Keratinocyte (primary cell): ENCODE data around the gene STAG1. TPM values are rescaled to one million over a fixed set of nuclear protein-coding genes. Genes with fewer than 3 reads are reported as not detected.

Experiments
- DNase-seq: peaks from one replicate; pipeline ENCODE4 v3.0.0-alpha.2; 2011; ENCODE audit warnings: low read depth, missing footprints, low spot score
- FAIRE-seq: peaks from 2 replicates; lab custom pipeline; 2011; peaks lifted over from hg19 to GRCh38; lab: Jason Lieb, UNC
- H2AFZ ChIP-seq: 2 replicates; pipeline ENCODE4 v1.6.0; 2012; ENCODE audit warnings: low read length, control low read depth, inconsistent platforms; ENCODE audit not compliant: control insufficient read depth
- H3K27ac ChIP-seq: 2 replicates; pipeline ENCODE4 v1.5.1; 2011; ENCODE audit warnings: low read length; ENCODE audit not compliant: control insufficient read depth, insufficient read depth
- H3K27me3 ChIP-seq: 3 replicates; pipeline ENCODE4 v1.6.0; 2011; ENCODE audit warnings: low read length; ENCODE audit not compliant: control insufficient read depth, insufficient read depth; ENCODE audit errors: extremely low read depth
- H3K36me3 ChIP-seq, 2 experiments: 2 replicates in 1 of 2; 3 replicates in 1 of 2; pipeline ENCODE4 v1.5.1; 2011; ENCODE audit warnings: low read length in 2 of 2, mild to moderate bottlenecking in 1 of 2; ENCODE audit not compliant: control insufficient read depth in 2 of 2, insufficient read depth in 2 of 2; ENCODE audit errors: extremely low read depth in 1 of 2
- H3K4me1 ChIP-seq: 3 replicates; pipeline ENCODE4 v1.5.1; 2011; ENCODE audit warnings: low read length; ENCODE audit not compliant: control insufficient read depth, insufficient read depth; ENCODE audit errors: extremely low read depth
- H3K4me2 ChIP-seq: 3 replicates; pipeline ENCODE4 v1.6.0; 2011; ENCODE audit warnings: low read depth, low read length; ENCODE audit not compliant: control insufficient read depth, insufficient read depth; ENCODE audit errors: extremely low read depth
- H3K4me3 ChIP-seq, 3 experiments: fragments of 200-600 bp in 1 of 3; sonication (generic) in 1 of 3; 2 replicates in 2 of 3; 3 replicates in 1 of 3; pipeline ENCODE4 v1.5.1; 2011 to 2016; ENCODE audit warnings: low read length in 3 of 3, mild to moderate bottlenecking in 3 of 3, control low read depth in 2 of 3, inconsistent platforms in 1 of 3, low read depth in 1 of 3, mixed read lengths in 1 of 3, mixed run types in 1 of 3, moderate library complexity in 1 of 3; ENCODE audit not compliant: control insufficient read depth in 2 of 3, insufficient read depth in 2 of 3; ENCODE audit errors: extremely low read depth in 1 of 3
- H3K79me2 ChIP-seq: 2 replicates; pipeline ENCODE4 v1.6.0; 2012; ENCODE audit warnings: low read length; ENCODE audit not compliant: control insufficient read depth, insufficient read depth
- H3K9ac ChIP-seq: 3 replicates; pipeline ENCODE4 v1.6.0; 2011; ENCODE audit warnings: low read length; ENCODE audit not compliant: control insufficient read depth, insufficient read depth; ENCODE audit errors: extremely low read depth
- H3K9me1 ChIP-seq: 3 replicates; pipeline ENCODE4 v1.6.0; 2011; ENCODE audit warnings: low read length; ENCODE audit not compliant: control insufficient read depth, insufficient read depth; ENCODE audit errors: extremely low read depth
- H3K9me3 ChIP-seq: 2 replicates; pipeline ENCODE4 v1.5.1; 2012; ENCODE audit warnings: low read depth, low read length; ENCODE audit not compliant: control insufficient read depth
- H4K20me1 ChIP-seq: 3 replicates; pipeline ENCODE4 v1.6.0; 2011; ENCODE audit warnings: low read length; ENCODE audit not compliant: control insufficient read depth, insufficient read depth; ENCODE audit errors: extremely low read depth
- EZH2 ChIP-seq: IDR thresholded peaks from one replicate; pipeline ENCODE4 v1.6.1; 2012; ENCODE audit warnings: inconsistent platforms, mild to moderate bottlenecking, low read length, moderate library complexity
- dilution Hi-C: fragments of 300-500 bp; cut with MboI; formaldehyde crosslinking; loops from one replicate; pipeline ENCODE4 v1.7.0; 2020; ENCODE audit warnings: low sequenced_read_pairs; ENCODE audit not compliant: extremely low pct_ligation_motif_present
- polyA plus RNA-seq, 5 experiments: library from polyadenylated mRNA; depleted of rRNA in 3 of 5; stranded (reverse) in 3 of 5; stranded (forward) in 1 of 5; unstranded in 1 of 5; fragments of >200 nt; gene quantifications; 1 replicate in 1 of 5; 2 replicates in 3 of 5; 3 replicates in 1 of 5; pipeline versions ENCODE4 v1.2.1 to v1.2.3, GENCODE V29; 2011 to 2012; ENCODE audit warnings: missing spikeins in 2 of 5, low read depth in 1 of 5, low replicate concordance in 1 of 5
- TF ChIP-seq, protein P1 (sequence below), 3 experiments: IDR thresholded peaks in 1 of 3; conservative IDR thresholded peaks in 1 of 3; optimal IDR thresholded peaks in 1 of 3; 2 replicates in 2 of 3; 3 replicates in 1 of 3; pipeline versions ENCODE3 to v1.5.1; 2011; ENCODE audit warnings: low read length in 3 of 3, mild to moderate bottlenecking in 3 of 3, moderate library complexity in 2 of 3, control low read depth in 1 of 3, inconsistent platforms in 1 of 3; ENCODE audit not compliant: insufficient read depth in 2 of 3; ENCODE audit errors: extremely low read depth in 1 of 3

STAG1 gene
- polyA plus RNA-seq, 1 donor (not counting 4 experiments of a cell fraction or from before 2014, with no cell fraction given) = 11.8 TPM

DNA sequence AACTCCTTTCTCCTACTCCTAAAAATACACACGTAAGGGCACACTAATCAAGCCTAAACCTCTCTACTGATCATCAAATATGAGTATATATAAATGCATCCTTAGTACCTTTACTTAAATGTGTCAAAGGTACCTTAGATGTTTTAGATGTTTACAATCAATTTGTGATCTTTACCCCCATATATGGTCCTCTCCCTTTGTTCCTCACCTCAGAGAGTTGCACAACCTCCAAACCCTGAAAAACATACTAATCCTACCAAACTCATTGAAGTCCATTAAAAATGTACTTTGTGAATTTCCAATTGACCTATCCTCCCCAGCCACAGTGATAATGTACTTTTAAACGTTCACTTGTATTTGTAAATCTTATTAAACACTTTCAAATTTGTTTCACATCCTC, 249.1 kb downstream of the STAG1 start:
- H4K20me1 ChIP-seq = no peaks in the 10 kb centered on the region
- DNase-seq = no peak
- H3K27ac ChIP-seq = no peak overlapping the region
- H3K4me1 ChIP-seq = no peaks in the 10 kb centered on the region
- no peaks in the 10 kb centered on the region for H3K36me3 ChIP-seq
- TF ChIP-seq EZH2 = no peak
- TF ChIP-seq, protein P1, sequence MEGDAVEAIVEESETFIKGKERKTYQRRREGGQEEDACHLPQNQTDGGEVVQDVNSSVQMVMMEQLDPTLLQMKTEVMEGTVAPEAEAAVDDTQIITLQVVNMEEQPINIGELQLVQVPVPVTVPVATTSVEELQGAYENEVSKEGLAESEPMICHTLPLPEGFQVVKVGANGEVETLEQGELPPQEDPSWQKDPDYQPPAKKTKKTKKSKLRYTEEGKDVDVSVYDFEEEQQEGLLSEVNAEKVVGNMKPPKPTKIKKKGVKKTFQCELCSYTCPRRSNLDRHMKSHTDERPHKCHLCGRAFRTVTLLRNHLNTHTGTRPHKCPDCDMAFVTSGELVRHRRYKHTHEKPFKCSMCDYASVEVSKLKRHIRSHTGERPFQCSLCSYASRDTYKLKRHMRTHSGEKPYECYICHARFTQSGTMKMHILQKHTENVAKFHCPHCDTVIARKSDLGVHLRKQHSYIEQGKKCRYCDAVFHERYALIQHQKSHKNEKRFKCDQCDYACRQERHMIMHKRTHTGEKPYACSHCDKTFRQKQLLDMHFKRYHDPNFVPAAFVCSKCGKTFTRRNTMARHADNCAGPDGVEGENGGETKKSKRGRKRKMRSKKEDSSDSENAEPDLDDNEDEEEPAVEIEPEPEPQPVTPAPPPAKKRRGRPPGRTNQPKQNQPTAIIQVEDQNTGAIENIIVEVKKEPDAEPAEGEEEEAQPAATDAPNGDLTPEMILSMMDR (optimal IDR thresholded peaks at IDR 0.05 in 1 of 3, IDR thresholded peaks at IDR 0.05 in 1 of 3, conservative IDR thresholded peaks at IDR 0.05 in 1 of 3; ENCODE audit: extremely low read depth in 1 of 3, insufficient read depth in 2 of 3, low read length in 3 of 3) = no peak
- H3K27me3 ChIP-seq = no peaks in the 10 kb centered on the region
- H3K9ac ChIP-seq = no peak overlapping the region
- H3K4me2 ChIP-seq = no peak overlapping the region
- no peak overlapping the region for H3K4me3 ChIP-seq
- no peaks in the 10 kb centered on the region for H3K9me3 ChIP-seq
- dilution Hi-C loops = no loop called here
- no peaks in the 10 kb centered on the region for H3K9me1 ChIP-seq
- no peak for FAIRE-seq
- no peaks in the 10 kb centered on the region for H3K79me2 ChIP-seq
- no peak overlapping the region for H2AFZ ChIP-seq

DNA sequence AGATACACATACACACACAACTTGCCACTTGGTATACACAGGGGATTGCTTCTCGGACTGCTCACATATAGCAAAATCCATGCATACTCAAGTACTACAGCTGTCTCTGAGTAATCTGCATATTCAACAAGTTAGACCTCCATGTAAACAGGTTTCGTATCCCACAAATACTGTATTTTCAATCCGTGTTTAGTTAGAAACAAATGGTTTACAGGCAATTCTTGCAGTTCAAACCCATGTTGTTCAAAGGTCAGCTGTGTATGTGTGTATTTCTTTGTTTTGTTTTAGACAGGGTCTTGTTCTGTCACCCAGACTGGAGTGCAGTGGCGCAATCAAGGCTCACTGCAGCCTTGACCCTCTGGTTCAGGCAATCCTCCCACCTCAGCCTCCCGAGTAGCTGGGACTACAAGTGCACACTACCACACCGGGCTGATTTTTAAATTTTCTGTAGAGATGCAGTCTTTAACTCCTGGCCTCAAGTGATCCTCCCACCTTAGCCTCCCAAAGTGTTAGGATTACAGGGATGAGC, 253.2 kb downstream of the STAG1 start:
- H3K79me2 ChIP-seq = no peaks in the 10 kb centered on the region
- no peak overlapping the region for H2AFZ ChIP-seq
- no peak overlapping the region for H3K4me2 ChIP-seq
- dilution Hi-C loops = no loop called here
- no peaks in the 10 kb centered on the region for H3K4me1 ChIP-seq
- no peak overlapping the region for H3K9ac ChIP-seq
- TF ChIP-seq, protein P1 (optimal IDR thresholded peaks at IDR 0.05 in 1 of 3, IDR thresholded peaks at IDR 0.05 in 1 of 3, conservative IDR thresholded peaks at IDR 0.05 in 1 of 3; ENCODE audit: extremely low read depth in 1 of 3, insufficient read depth in 2 of 3, low read length in 3 of 3) = no peak
- no peak for TF ChIP-seq EZH2
- no peaks in the 10 kb centered on the region for H3K27me3 ChIP-seq
- no peaks in the 10 kb centered on the region for H4K20me1 ChIP-seq
- H3K9me3 ChIP-seq = no peaks in the 10 kb centered on the region
- no peak overlapping the region for H3K27ac ChIP-seq
- H3K4me3 ChIP-seq = no peak overlapping the region
- FAIRE-seq (no peak), DNase-seq (no peak)
- H3K36me3 ChIP-seq = no peaks in the 10 kb centered on the region
- H3K9me1 ChIP-seq = no peaks in the 10 kb centered on the region
